Dendritic cell treated with granulocyte-macrophage colony-stimulating factor and Interleukin-4, amounts not matched to agents 40 ng/mL and 50 ng/mL, for 4 days (primary cell): ENCODE measurements around the gene ZC3H7A.

Experiments used
- H3K27ac Mint-ChIP-seq: one replicate; pipeline ENCODE4 v1.8.0; 2022; ENCODE audit warnings: mild to moderate bottlenecking, mixed read lengths
- H3K27me3 Mint-ChIP-seq: one replicate; pipeline ENCODE4 v1.8.0; 2022; ENCODE audit warnings: mild to moderate bottlenecking, mixed read lengths
- H3K36me3 Mint-ChIP-seq: one replicate; pipeline ENCODE4 v1.8.0; 2022; ENCODE audit warnings: low read depth, mixed read lengths
- H3K4me1 Mint-ChIP-seq: one replicate; pipeline ENCODE4 v1.8.0; 2022; ENCODE audit warnings: low read depth, mixed read lengths
- H3K4me3 Mint-ChIP-seq: one replicate; pipeline ENCODE4 v1.8.0; 2022; ENCODE audit warnings: mild to moderate bottlenecking, moderate library complexity, mixed read lengths
- H3K9me3 Mint-ChIP-seq: one replicate; pipeline ENCODE4 v1.8.0; 2022; ENCODE audit warnings: mixed read lengths
- intact Hi-C: fragments of 100-400 bp; cut with micrococcal nuclease; formaldehyde crosslinking; loops from one replicate; pipeline ENCODE4 v1.15.0; 2022

ZC3H7A gene

GRCh38 chr16:11727796-11728543, 69.1 kb downstream of the ZC3H7A start:
- Mint-ChIP-seq H3K4me1 (peaks cover 23% of the 10 kb centered on the region), H3K27me3 (no peaks in the 10 kb centered on the region), H3K27ac (no peak overlapping the region), H3K36me3 (peaks cover 100% of the 10 kb centered on the region), H3K4me3 (no peak overlapping the region), H3K9me3 (no peaks in the 10 kb centered on the region)
- intact Hi-C loops: no loop called here

DNA sequence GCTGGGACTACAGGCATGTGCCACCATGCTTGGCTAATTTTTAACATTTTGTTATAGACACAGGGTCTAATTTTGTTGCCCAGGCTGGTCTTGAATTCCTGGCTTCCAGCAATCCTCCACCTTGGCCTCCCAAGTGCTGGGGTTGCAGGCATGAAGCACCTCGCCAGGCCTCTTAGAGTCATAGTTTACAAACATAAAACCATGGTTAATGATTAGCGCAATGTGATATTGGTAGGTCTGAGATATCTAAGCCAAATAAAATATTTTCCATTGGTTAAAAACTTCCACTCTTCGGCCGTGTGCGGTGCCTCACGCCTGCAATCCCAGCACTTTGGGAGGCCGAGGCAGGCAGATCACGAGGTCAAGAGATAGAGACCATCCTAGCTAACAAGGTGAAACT, 71.0 kb downstream of the ZC3H7A start:
- Mint-ChIP-seq H3K9me3 (no peaks in the 10 kb centered on the region), H3K4me3 (no peak overlapping the region), H3K4me1 (peaks cover 22% of the 10 kb centered on the region), H3K27me3 (no peaks in the 10 kb centered on the region), H3K36me3 (peaks cover 100% of the 10 kb centered on the region), H3K27ac (no peak overlapping the region)
- intact Hi-C loops: no loop called here

DNA sequence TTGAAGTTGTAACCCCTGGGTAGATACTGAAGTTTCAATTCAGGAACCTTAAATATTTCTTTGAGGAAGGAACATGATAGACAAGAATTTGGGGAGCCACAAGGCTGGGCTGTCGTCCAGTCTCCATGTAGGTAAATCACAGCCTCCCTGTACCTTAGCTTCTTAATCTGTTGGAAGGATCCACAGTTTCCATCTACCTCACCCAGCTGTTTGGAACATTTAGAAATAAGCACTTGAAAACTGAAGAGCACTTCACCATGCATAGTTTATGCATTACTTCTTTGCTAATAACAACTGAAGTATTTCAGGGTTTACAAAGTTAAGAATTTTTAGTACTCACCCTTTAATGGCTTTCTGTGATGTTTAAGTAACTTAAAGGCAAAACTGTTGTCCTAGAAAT, 71.6 kb downstream of the ZC3H7A start:
- Mint-ChIP-seq H3K4me1 (peaks cover 22% of the 10 kb centered on the region), H3K27ac (no peak overlapping the region)
- intact Hi-C loops: no loop called here

DNA sequence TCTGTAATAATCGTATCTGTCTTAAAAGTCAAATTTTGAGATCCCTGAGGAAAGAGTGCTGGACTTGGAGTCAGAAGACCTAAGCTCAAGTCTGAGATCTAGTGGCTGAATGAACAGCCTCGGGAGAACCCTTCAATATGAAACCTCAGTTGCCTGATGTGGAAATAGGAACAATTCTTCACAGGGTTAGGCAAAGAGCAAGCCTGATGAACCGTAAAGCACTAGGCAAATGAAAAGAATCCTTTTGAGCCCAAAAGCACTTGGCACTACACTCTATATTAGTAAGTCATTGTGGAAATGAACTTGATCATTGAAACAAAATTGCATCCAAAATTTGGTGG, 74.6 kb downstream of the ZC3H7A start:
- intact Hi-C loops: loop anchor here (5.0 kb wide), 1 partner anchor 760 kb away; no protein-coding TSS in a partner anchor
- Mint-ChIP-seq H3K27ac (no peak overlapping the region), H3K27me3 (no peaks in the 10 kb centered on the region), H3K4me3 (no peak overlapping the region), H3K9me3 (no peaks in the 10 kb centered on the region), H3K4me1 (peaks cover 11% of the 10 kb centered on the region), H3K36me3 (peaks cover 89% of the 10 kb centered on the region)

More for the DNA sequence above, 71.6 kb downstream of the ZC3H7A start:
- H3K27me3 Mint-ChIP-seq: no peaks in the 10 kb centered on the region
- peaks cover 100% of the 10 kb centered on the region for H3K36me3 Mint-ChIP-seq
- no peaks in the 10 kb centered on the region for H3K9me3 Mint-ChIP-seq
- H3K4me3 Mint-ChIP-seq: no peak overlapping the region

DNA sequence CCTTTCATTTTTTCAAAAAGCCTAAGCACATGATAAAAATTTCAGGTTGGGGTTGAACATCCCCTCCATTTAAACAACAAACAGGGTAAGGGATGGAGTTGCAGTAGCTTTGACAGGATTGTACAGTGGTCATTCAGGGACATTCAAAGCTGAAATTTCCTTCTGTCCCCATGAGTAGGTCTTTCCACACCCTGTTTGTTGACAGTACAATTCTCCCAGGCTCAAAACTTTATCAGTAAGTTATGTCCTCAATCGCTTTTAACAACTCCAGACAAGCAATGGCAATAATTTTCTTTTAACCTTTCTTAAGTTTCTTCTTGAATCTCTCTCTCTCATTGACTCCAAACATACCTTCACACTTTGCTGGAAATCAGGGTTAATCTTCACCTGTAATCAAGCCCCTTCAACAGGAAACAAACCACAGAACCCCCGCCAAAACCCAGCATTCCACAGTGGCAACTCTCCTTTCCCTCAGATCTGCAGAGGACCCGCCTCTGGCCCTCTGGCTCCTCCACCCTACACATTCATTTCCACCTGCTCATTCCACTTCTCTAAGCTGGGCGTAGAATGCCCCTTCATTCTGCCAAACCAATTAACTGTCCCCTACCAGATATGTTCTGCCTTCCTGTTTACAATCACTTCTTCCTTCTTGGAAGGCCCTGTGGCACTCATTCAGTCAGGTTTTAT, 75.1 kb downstream of the ZC3H7A start:
- Mint-ChIP-seq H3K27me3 (no peaks in the 10 kb centered on the region), H3K9me3 (no peaks in the 10 kb centered on the region), H3K4me1 (peaks cover 11% of the 10 kb centered on the region), H3K4me3 (no peak overlapping the region), H3K27ac (no peak overlapping the region), H3K36me3 (peaks cover 89% of the 10 kb centered on the region)
- intact Hi-C loops: loop anchor here (5.0 kb wide), 1 partner anchor 760 kb away; no protein-coding TSS in a partner anchor

DNA sequence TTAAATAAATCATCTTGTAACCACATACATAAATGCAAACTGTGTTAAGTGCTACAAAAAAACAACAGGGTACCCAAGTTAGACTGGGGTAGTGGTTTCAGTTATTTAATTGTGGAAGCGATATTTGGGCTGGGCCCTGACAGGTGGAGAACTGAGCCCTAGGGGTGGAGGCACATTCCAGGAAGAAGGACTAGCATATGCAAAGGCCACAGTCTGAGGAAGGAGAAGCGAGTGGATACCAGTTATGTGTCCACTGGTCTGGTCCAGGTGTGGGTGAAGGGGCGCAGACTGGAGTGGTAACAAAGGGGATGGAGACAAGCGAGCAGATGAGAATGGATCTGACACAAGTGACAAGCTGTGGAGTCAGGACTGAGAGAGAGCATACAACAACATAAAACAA, 77.3 kb downstream of the ZC3H7A start:
- no peak overlapping the region for H3K27ac Mint-ChIP-seq
- H3K27me3 Mint-ChIP-seq: no peaks in the 10 kb centered on the region
- H3K4me3 Mint-ChIP-seq: no peak overlapping the region
- intact Hi-C loops: loop anchor here (5.0 kb wide), 1 partner anchor 757 kb away; no protein-coding TSS in a partner anchor
- H3K36me3 Mint-ChIP-seq: peaks cover 89% of the 10 kb centered on the region
- H3K9me3 Mint-ChIP-seq: no peaks in the 10 kb centered on the region
- H3K4me1 Mint-ChIP-seq: peaks cover 11% of the 10 kb centered on the region

DNA sequence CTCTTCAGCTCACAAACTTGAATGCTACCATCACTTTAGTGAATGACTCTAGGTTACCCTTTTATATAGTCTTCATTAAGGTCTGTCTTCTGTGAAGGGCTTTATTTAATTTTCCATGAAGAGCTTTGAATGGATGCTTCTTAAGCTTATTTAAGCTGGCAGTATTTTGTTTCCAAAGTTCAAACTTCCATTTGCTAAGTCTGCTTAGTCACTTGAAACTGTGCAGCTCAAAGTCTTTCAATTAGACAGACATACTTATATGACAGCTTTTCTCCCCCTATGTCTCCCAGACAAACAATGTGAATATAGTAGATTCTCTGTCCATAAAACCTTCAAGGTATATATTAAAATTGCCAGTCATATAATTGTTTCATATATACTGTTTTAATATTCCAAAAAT, 77.9 kb downstream of the ZC3H7A start:
- no peaks in the 10 kb centered on the region for H3K9me3 Mint-ChIP-seq
- no peaks in the 10 kb centered on the region for H3K27me3 Mint-ChIP-seq
- peaks cover 11% of the 10 kb centered on the region for H3K4me1 Mint-ChIP-seq
- H3K36me3 Mint-ChIP-seq: peaks cover 89% of the 10 kb centered on the region
- no peak overlapping the region for H3K4me3 Mint-ChIP-seq
- H3K27ac Mint-ChIP-seq: no peak overlapping the region
- intact Hi-C loops: no loop called here

GRCh38 chr16:11717811-11718210, 79.2 kb downstream of the ZC3H7A start:
- no peaks in the 10 kb centered on the region for H3K9me3 Mint-ChIP-seq
- no peak overlapping the region for H3K27ac Mint-ChIP-seq
- H3K36me3 Mint-ChIP-seq: peaks cover 89% of the 10 kb centered on the region
- intact Hi-C loops: no loop called here
- H3K27me3 Mint-ChIP-seq: no peaks in the 10 kb centered on the region
- H3K4me3 Mint-ChIP-seq: no peak overlapping the region
- H3K4me1 Mint-ChIP-seq: peaks cover 11% of the 10 kb centered on the region

GRCh38 chr16:11716336-11716735, 80.7 kb downstream of the ZC3H7A start:
- no peaks in the 10 kb centered on the region for H3K9me3 Mint-ChIP-seq
- no peak overlapping the region for H3K27ac Mint-ChIP-seq
- no peaks in the 10 kb centered on the region for H3K27me3 Mint-ChIP-seq
- intact Hi-C loops: no loop called here
- H3K36me3 Mint-ChIP-seq: peaks cover 89% of the 10 kb centered on the region
- no peak overlapping the region for H3K4me3 Mint-ChIP-seq
- peaks cover 5% of the 10 kb centered on the region for H3K4me1 Mint-ChIP-seq

- no peaks in the 10 kb centered on the region for H3K27me3 Mint-ChIP-seq
- H3K27ac Mint-ChIP-seq: no peak overlapping the region
- H3K9me3 Mint-ChIP-seq: no peaks in the 10 kb centered on the region
Measured at GRCh38 chr16:11715246-11715947, 81.7 kb downstream of the ZC3H7A start.

GRCh38 chr16:11712122-11712521, 84.9 kb downstream of the ZC3H7A start:
- Mint-ChIP-seq H3K36me3 (peaks cover 98% of the 10 kb centered on the region), H3K27ac (no peak overlapping the region), H3K27me3 (no peaks in the 10 kb centered on the region), H3K4me3 (no peak overlapping the region), H3K9me3 (no peaks in the 10 kb centered on the region), H3K4me1 (no peaks in the 10 kb centered on the region)
- intact Hi-C loops: loop anchor here (5.0 kb wide), 2 partner anchors 70 to 305 kb away; no protein-coding TSS in a partner anchor

More at GRCh38 chr16:11715246-11715947, 81.7 kb downstream of the ZC3H7A start:
- H3K36me3 Mint-ChIP-seq: peaks cover 89% of the 10 kb centered on the region
- no peak overlapping the region for H3K4me3 Mint-ChIP-seq
- intact Hi-C loops: no loop called here
- peaks cover 5% of the 10 kb centered on the region for H3K4me1 Mint-ChIP-seq

GRCh38 chr16:11711662-11712061, 85.4 kb downstream of the ZC3H7A start:
- H3K4me3 Mint-ChIP-seq: no peak overlapping the region
- no peak overlapping the region for H3K27ac Mint-ChIP-seq
- intact Hi-C loops: loop anchor here (5.0 kb wide), 2 partner anchors 69 to 304 kb away; no protein-coding TSS in a partner anchor
- H3K4me1 Mint-ChIP-seq: peaks cover under 1% of the 10 kb centered on the region
- H3K36me3 Mint-ChIP-seq: peaks cover 96% of the 10 kb centered on the region
- no peaks in the 10 kb centered on the region for H3K27me3 Mint-ChIP-seq
- H3K9me3 Mint-ChIP-seq: no peaks in the 10 kb centered on the region

DNA sequence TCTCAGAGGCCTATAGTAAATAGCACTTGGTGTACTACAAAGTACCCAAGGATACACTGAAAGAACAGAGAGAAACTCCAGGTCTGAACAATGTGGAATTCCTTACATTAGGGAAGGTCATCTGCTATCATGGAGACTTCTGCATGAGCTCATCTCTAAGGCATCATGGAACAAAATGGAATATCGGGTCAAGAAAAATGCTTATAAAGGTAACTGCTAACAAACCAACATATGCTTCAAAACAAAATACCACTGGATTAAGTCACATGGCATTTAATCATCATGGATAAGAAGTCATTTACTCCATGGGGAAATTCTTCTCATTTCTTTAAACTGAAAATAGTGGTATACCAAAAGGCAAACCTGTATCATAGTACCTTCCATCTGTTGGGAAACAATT, 88.6 kb downstream of the ZC3H7A start:
- Mint-ChIP-seq H3K27ac (no peak overlapping the region), H3K9me3 (no peaks in the 10 kb centered on the region), H3K36me3 (peaks cover 89% of the 10 kb centered on the region), H3K27me3 (no peaks in the 10 kb centered on the region), H3K4me3 (no peak overlapping the region), H3K4me1 (peaks cover 3% of the 10 kb centered on the region)
- intact Hi-C loops: no loop called here

GRCh38 chr16:11707679-11708197, 89.3 kb downstream of the ZC3H7A start:
- Mint-ChIP-seq H3K27ac (no peak overlapping the region), H3K36me3 (peaks cover 89% of the 10 kb centered on the region), H3K27me3 (no peaks in the 10 kb centered on the region), H3K4me3 (no peak overlapping the region), H3K4me1 (peaks cover 3% of the 10 kb centered on the region), H3K9me3 (no peaks in the 10 kb centered on the region)
- intact Hi-C loops: no loop called here
